Urothelium cell line (cell line): ENCODE results near the gene PPCDC.
A peak's percentile ranks its signal among the peaks of the same experiment; 100 is the strongest.
"Not testable (repeated sequence)": the region's sequence is repeated elsewhere in the genome, so short reads cannot be mapped to it uniquely, and the experiment has no call there.

Source experiments
- DNase-seq: peaks from one replicate; pipeline ENCODE4 v3.0.0; 2011; ENCODE audit warnings: low spot score, mixed read lengths
- FAIRE-seq: peaks from 2 replicates; lab custom pipeline; 2011; peaks lifted over from hg19 to GRCh38; lab: Jason Lieb, UNC

Gene PPCDC

DNA sequence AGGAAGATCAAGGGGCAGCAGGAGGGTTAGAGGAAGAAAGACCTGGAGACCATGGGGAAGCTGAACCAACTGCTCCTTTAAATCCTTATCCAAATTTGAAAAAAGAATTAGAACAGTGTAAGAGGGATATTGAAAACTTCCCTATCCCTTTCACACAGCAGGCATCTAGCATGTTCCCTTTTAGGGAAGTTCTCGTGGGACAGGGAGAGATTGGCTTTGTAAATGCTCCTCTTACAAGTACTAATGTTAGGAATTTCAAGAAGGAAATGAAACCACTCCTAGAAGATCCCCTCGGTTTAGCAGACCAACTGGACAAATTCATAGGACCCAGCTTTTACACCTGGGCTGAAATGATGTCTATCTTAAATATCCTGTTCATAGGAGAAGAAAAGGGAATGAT lies 41.5 kb downstream of the PPCDC start:
- FAIRE-seq: no peak

DNA sequence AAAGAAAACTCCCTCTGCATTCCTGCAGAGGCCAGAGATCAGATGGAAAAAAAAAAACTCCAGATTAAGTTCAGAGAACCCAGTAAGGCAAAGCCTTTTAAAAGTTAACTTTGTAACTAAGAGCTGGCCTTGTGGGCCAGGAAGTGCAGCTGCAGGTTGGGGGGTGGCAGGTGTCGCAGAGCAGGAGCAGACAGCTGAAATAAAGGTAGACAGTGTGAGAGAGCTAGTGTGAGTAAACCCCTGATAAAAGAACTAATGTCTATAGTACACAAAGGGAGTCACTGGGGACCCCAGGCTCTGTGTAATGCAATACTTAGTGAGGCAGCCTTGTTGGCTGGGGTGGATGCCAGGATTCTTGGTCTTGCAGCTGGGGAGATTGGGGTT lies 42.1 kb downstream of the PPCDC start:
- DNase-seq: no peak
- no peak for FAIRE-seq

More for the DNA sequence above, 41.5 kb downstream of the PPCDC start:
- no peak for DNase-seq

DNA sequence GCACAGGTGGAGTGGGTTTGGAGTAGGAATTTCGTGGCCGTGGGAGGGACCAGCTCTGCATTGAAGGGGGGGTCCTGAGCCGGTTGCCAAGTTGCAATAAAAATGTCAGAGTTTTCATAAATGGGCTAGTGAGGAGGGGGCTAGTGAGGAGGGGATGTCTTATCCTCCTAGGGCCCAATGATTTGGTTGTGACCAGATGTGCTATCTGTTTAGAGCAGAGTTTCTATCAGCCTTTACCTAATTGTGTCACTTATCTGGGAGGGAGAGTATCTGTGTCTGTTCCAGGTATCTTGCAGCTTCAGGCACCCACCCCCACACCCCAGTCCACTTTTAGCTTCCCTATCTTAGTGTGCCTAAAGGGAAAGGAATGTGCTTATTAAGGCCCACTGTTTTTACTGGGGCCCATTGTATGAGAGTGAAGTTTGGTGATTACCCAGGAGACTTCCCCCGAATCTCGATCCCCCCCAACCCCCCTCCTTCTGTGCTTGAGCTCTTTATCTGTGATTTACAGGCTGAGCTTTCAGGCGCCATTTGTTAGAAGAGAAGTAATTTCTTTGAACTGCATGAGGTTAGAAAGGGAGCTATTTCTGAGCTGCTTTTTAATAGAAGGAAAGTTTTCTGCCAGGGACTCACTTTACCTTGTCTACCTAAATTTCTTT lies 42.6 kb downstream of the PPCDC start:
- no peak for DNase-seq
- no peak for FAIRE-seq

DNA sequence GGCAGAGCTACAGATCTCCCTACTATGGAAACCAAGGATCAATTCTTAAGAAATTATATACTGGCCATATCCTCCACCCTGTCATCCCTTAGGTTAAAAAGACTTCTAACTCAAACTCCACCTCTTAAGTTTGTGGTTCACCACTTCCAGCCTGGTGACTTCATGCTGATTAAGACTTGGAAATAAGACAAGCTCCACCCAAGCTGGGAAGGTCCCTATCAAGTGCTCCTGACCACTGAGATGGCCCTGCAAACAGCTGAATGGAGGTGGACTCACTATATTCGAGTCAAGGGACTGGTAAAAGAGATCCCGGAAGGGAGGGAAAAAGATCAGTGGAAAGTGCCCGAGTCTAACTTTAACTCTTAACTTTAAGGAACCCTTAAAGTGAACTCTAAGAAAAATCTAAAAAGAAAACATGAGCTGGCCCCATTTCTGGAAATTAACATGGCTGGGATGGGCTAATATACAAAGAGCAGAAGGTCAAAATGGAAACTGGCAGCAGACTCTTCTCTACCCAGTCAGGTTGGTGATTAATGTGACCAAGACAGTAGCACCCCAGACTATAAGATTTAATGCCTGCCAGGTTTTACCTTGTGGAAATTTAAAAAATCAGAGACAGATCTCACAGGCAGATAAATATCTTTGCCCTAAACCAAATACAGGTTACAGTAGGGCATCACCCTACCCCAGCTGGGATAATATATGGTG lies 43.9 kb downstream of the PPCDC start:
- FAIRE-seq (no peak), DNase-seq (peak; percentile 34)

DNA sequence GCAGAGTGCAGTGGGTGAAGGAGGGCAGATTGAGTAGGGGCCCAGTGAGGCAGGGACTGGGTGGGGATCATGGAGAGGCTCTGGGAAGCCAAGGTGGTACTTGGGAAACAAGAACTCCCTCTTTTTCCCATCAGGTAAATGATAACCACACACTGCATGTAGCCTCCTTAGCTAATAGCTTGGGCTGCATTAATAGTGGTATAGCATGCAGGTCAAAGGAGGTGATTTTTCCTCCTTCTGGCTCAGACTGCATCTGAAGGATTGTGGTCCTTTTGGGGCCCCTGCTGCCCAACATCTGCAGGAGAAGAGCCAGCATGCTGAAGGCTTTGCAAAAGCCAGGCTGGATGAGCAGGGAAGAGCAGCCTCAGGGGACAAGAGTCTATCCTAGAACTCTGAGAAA lies 45.4 kb downstream of the PPCDC start:
- DNase-seq: no peak
- no peak for FAIRE-seq

DNA sequence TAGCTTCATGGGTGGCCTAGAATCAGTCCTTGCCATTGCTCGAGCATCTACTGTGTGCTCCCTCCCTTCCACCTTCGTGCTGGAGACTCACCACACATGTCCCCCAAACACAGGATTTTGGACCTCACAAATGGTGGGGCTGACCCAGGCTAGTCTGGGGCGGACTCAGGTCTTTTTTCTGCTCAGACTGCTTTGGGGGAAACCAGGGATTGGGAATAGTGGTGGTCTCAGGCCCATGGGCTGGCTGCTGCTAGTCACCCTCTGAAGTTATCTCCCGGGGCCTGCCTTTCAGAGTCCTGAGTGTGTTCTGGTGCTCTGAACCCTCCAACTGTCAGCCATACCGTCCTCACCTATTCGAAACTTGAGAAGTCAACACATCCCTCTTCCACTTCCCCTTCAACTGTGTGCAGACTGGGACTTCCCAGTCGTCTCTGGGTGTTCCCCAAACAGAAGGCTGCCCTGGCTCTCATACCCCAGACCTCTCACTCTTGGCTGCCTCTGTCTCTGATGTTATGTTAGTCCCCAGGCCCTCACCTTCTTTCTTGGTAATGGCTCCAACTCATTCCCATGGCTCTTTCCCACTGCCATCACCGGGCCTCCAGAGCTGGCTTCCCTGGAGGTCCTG lies 46.0 kb downstream of the PPCDC start:
- FAIRE-seq: no peak

DNA sequence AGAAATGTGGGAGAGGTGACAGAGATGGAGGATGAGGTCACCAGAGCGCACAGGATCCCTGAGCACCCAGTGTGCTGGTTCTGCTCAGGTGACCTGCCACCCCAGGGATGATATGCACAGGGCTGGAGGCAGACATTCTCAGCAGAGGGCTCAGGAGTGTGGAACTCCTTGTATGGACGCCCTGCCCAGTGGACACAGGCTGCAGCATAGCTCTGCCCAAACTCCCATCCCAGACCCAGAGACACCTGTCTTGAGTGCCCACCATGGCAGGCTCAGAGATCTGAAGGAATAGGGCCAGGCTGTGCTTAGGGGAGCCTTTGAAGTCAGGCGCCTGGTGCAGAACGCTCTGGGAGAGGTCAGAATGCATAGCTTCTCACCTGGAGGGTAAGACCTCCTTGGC lies 47.3 kb downstream of the PPCDC start:
- no peak for DNase-seq
- no peak for FAIRE-seq

More for the DNA sequence above, 46.0 kb downstream of the PPCDC start:
- no peak for DNase-seq

DNA sequence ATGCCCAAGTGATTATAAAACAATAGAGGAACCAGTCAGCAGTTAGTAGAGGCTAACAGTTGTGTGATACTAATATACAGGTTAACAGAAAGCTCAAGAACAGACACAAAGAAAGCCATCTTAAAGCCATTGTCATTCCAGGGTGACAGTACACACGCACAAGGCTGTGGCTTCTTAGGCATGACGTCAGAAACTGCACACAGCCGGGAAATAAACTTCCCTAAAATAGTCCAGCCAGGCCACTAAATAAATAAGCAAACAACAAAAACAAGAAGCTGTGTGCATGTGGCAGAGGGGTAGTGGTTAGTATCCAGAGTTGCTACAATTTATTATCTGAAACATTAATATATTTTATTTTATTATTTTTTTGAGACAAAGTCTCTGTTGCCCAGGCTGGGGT lies 49.8 kb downstream of the PPCDC start:
- FAIRE-seq (no peak), DNase-seq (no peak)

DNA sequence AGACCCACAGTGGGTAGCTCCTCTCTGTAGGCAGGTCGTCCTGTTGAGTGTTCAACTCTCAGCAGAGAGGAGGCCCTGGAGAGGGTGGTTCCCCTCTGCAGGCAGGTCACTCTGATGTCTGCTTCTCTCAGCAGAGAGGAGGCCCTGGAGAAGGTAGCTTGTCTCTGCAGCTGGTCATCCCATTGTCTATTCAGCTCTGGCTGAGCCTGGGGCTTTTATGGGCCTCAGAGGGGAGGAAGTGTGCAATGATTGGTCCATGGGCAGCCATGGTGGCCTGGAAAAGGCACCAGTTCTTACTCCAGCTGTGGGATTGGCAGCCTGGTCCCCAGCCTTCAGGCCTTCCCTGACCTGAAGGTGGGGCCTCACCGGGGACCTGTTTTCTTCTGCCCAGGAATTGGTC lies 52.9 kb downstream of the PPCDC start:
- FAIRE-seq (no peak), DNase-seq (no peak)

DNA sequence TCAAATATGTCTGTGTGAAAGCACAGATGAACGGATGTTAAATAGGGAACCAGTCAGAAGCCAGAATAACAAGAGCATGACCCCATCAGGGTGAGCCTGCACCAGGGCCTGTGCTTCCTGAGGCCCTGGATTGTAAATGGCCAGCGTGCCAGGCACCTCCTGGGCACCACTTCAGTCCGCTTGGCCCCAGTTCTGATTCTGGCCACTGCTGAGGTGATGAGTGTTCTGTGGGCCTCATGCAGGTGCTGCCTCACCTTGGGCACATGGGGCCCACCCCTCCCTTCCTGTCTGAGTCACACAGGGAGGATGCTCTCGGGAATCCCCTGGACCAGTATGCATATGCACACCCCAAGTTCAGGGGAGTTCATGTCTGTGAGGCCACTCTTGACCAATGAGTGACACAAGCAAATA lies 54.2 kb downstream of the PPCDC start:
- DNase-seq, FAIRE-seq: not testable (repeated sequence)

DNA sequence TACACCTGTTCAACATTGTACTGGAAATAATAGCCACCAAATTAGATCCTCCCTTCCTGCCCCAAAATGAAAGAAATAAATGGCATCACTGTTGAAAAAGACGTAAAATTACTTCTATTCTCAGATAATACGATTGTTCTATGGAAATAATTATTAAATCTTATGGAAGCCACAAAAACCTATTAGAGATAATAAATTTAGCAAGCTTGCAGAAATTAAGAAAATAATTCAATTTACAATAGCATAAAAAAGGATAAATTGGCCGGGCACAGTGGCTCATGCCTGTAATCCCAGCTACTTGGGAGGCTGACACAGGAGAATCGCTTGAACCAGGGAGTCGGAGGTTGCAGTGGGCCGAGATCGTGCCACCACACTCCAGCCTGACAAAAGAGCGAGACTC lies 57.8 kb downstream of the PPCDC start:
- FAIRE-seq: no peak
- DNase-seq: no peak

DNA sequence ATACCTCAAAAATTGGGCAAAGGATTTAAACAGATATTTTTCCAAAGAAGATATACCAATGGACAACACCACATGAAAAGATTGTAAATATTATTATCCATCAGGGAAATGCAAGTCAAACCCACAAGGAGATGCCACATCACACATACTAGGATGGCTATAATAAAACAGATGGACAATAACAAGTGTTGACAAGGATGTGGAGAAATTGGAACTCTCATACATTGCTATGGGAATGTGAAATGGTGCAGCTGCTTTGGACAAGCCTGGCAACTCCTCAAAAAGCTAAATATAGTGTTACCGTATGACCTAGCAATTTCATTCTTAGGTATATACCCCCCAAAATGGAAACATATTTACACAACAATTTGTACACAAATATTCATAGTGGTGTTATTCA lies 59.3 kb downstream of the PPCDC start:
- DNase-seq (no peak), FAIRE-seq (no peak)

DNA sequence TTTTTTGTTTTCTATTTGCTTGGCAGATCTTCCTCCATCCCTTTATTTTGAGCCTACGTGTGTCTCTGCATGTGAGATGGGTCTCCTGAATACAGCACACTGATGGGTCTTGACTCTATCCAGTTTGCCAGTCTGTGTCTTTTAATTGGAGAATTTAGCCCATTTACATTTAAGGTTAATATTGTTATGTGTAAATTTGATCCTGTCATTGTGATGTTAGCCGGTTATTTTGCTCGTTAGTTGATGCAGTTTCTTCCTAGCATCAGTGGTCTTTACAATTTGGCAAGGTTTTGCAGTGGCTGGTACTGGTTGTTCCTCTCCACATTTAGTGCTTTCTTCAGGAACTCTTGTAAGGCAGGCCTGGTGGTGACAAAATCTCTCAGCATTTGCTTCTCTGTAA lies 62.3 kb downstream of the PPCDC start:
- DNase-seq, FAIRE-seq: not testable (repeated sequence)

DNA sequence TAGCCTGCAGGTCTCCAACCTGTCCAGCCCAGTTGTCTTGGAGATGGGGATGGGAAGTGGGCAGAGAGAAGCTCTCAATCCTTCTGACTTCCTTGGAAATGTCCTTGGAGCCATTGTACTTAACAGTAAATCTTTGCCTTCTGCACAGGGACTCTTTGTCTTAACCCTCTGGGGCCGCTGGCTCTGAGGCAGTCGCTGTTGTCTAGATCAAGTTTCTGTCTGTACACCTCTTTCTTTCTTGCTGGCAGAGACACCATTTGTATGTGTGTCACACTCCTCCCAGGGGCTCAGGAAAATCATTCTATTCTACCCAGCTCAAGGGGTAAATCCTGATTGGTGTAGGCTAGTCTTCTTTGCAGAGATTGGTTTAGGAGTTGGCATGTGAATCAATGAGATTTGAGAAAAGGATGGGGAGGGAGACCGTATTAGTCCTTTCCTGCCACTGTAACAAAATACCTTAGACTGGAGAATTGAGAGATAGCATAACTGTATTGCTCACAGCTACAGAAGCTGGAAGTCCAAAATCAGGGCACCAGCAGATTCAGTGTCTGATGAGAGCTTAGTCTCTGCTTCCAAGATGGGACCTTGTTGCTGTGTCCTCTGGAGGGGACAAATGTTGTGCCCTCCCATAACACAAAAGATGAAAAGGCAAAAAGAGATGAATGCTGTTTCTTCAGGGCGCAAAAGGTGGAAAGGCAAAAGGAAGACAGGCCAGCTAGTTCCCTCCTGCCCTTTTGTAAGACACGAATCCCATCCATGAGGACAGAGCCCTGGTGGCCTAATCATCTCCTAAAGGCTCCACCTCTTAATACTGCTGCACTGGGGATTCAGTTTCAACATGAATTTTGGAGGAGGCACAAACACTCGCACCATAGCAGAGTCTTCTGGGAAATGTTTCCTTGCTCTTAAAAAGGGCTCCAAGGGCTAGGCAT lies 66.3 kb downstream of the PPCDC start:
- FAIRE-seq: no peak
- DNase-seq: no peak

DNA sequence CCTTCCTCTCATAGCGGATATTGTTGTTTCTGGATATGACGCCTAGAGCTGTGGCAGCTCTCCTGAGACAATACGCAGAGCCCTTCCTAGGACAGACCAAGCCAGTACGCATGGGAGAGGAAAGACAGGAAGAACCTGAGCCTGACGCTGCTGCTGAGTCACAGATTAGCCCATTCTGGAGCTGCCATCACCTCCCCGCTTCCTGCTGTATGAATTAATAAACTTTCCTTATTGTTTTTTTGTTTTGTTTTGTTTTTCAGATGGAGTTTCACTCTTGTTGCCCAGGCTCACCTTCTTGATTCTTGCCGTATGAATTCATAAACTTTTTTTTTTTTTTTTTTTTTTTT lies 67.0 kb downstream of the PPCDC start:
- FAIRE-seq: no peak
- no peak for DNase-seq

DNA sequence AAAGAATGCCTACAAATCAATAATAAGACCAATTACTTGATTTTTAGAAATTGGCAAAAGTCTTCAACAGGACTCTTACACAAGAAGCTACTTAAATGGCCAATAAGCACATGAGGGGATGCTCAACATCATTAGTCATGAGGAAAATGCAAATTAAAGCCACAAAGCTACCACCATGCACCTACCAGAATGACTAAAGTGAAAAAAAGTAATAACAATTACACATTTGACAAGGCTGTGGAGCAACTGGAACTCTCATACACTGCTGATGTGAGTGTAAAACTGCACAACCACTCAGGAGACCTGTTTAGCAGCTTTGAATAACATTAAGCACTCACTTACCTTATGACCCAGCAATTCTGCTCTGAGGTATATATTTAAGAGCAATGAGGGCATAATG lies 68.4 kb downstream of the PPCDC start:
- DNase-seq (no peak), FAIRE-seq (no peak)

DNA sequence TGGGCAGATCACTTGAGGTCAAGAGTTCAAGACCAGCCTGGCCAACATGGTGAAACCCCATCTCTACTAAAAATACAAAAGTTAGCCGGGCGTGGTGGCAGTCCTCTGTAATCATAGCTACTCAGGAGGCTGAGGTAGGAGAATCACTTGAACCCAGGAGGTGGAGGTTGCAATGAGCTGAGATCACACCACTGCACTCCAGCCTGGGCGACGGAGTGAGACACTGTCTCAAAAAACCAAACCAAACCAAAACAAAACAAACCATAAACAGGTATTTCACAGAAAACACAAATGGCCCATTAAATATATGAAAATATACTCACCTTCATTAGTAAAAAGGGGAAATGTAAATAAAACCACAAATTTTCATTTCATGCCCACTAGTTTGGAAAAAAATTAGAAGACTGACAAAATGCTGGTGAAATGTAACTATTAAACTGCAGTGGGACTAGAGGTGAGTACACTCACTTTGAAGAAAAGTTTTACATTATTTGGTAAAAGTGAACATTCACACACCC lies 71.6 kb downstream of the PPCDC start:
- not testable (repeated sequence) for FAIRE-seq

DNA sequence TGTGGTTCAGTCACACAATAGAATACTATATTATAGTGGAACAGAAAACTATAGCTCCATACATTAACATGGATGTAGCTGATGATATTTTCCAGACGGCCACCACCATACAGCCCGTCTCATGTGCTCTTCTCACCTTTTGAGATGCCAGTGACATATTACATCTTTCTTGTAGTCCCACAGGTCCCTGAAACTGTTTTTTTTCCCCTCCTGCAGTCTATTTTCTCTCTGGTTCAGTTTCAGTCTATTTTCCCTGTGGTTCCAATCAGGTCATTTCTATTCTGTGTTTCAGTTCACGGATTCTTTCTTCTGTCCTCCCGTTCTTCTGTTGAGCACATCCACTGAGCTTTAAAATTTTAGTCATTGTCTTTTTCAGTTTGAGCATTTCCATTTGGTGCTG lies 72.2 kb downstream of the PPCDC start:
- no peak for FAIRE-seq
- no peak for DNase-seq

More for the DNA sequence above, 71.6 kb downstream of the PPCDC start:
- not testable (repeated sequence) for DNase-seq

DNA sequence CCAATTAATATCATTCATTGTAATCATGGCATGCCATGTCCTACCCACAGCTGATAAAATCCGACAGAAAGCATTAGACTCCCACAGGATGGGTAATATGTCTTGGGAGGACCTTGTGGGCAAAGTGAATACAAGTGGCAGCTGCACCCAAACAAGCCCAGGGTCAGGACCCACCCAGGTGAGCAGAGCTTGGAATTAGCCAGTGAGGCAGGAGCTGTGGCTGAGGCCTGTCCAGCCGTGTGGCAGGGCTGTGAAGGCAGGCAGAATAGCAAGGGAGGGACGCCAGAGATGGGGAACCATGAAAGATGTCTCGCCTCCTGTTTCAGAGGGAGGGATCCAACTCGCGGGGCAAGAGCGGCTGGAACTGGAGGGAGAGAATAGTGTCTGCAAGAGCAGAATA lies 74.5 kb downstream of the PPCDC start:
- DNase-seq: no peak
- FAIRE-seq: no peak

DNA sequence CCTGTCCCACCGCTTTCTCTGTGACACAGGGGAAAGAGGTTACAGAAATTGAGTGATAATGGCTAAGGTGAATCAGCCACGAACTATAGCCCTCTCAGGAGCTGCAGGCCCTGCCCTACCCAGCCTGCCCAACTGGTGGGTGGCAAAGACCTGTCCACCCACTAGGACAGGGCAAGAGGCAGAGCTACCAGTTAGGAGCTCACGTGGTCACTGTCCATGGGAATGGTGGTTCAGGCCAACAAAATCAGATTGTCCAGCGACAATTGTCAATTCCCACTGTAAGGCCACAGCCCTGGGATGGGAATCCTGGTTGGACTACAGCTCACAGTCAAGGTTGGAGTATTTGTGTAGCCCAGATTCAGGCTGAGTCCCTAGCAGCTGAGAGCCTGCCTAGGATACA lies 75.0 kb downstream of the PPCDC start:
- FAIRE-seq (no peak), DNase-seq (no peak)
